Inflammatory macrophage treated with lipopolysaccharide for 1 hour (primary cell): ENCODE data around the gene ZNF610.

ENCODE experiments used
- DNase-seq, 2 donors: peaks; one replicate each; pipeline ENCODE4 v3.0.0-alpha.2; 2020 to 2022

The ZNF610 gene

DNA sequence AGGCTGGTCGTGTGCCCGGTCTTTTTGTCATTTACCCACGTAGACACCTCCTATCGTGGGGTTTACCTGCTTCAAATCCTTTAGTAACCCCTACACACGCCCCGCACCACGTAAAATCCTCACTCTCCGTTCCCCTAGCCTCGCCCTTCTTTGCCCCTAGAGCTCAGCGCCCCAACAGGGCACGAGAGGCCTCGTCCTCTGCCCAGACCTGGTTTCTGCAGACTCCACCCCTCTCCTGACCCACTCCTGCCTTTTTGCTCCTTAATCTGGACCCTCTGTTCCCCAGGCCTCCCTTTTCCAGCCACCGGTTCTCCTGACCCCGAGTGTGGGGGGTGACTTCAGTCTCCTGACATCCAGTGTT is 62.0 kb downstream of the ZNF610 start:
- DNase-seq: peak; percentile 1 to 11

DNA sequence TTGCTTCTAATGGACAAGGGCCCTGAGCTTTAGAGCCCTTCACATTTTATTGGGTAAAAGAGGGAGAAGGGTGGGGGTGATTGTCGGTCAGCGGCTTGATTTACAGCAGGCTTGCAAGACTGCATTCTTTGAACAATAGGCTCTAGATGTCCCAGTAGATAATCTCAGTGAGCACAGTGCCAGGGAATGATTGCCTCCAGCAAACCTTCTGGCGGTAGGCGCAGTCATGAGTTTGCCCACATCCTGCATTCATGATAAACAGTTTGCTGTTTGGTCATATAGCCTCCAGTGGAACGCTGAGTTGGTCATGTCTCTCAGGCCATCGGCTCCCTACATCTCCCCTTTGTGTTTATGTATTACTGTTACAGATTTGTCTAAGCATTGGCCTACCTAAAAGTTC is 74.2 kb downstream of the ZNF610 start:
- no peak for DNase-seq

DNA sequence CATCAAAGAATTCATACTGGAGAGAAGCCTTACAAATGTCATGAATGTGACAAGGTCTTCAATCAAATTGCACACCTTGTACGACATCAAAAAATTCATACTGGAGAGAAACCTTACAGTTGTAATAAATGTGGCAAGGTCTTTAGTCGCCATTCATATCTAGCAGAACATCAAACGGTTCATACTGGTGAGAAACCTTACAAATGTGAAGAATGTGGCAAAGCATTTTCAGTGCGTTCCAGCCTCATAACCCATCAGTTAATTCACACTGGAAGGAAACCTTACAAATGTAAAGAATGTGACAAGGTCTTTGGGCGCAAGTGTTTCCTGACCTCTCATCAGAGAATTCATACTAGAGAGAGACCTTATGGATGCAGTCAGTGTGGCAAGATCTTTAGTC is 79.7 kb downstream of the ZNF610 start:
- DNase-seq: no peak
